Stimulated activated CD4-positive, alpha-beta T cell treated with anti-CD3 and anti-CD28 coated beads, Interleukin-1b, Interleukin-23, amount 100 ng/mL, for 1 hour (primary cell): Measurements from ENCODE around the gene NOM1.

Experiments used
- DNase-seq, 2 donors: peaks; one replicate each; pipeline ENCODE4 v3.0.0-alpha.2; 2020; ENCODE audit warnings: low read depth in 2 of 2

The NOM1 gene

GRCh38 chr7:156984174-156984891, 34.8 kb downstream of the NOM1 start:
- DNase-seq = no peak

- DNase-seq = no peak
Measured at GRCh38 chr7:156985101-156985992, 35.8 kb downstream of the NOM1 start.

- no peak for DNase-seq
Measured at GRCh38 chr7:156986378-156986777, 36.9 kb downstream of the NOM1 start.

- DNase-seq = no peak
Measured at GRCh38 chr7:156988343-156989185, 39.1 kb downstream of the NOM1 start.

- DNase-seq = no peak
Measured at GRCh38 chr7:156989766-156990535, 40.4 kb downstream of the NOM1 start.

GRCh38 chr7:156993021-156993924, 43.8 kb downstream of the NOM1 start:
- no peak for DNase-seq

GRCh38 chr7:156993925-156994235, 44.4 kb downstream of the NOM1 start:
- no peak for DNase-seq

GRCh38 chr7:156994417-156994816, 44.9 kb downstream of the NOM1 start:
- DNase-seq = no peak

GRCh38 chr7:156998988-156999957, 49.8 kb downstream of the NOM1 start:
- DNase-seq = no peak

GRCh38 chr7:156999958-157000726, 50.6 kb downstream of the NOM1 start:
- no peak for DNase-seq

- DNase-seq = no peak
Measured at GRCh38 chr7:157000741-157001653, 51.5 kb downstream of the NOM1 start.

GRCh38 chr7:157001920-157002818, 52.7 kb downstream of the NOM1 start:
- DNase-seq = no peak

- DNase-seq = no peak
Measured at GRCh38 chr7:157002819-157003421, 53.4 kb downstream of the NOM1 start.

- DNase-seq = no peak
Measured at GRCh38 chr7:157003445-157003755, 53.9 kb downstream of the NOM1 start.

- DNase-seq = no peak
Measured at GRCh38 chr7:157003756-157004520, 54.4 kb downstream of the NOM1 start.
